NOMO-1 treated with dmso at 0.1 percent for 144 hours (cell line): ENCODE data around the gene NAALADL2.

Experiments used
- DNase-seq: peaks from one replicate; lab custom pipeline; 2025; ENCODE audit not compliant: unreplicated experiment; lab: John Stamatoyannopoulos, UW

NAALADL2 gene

DNA sequence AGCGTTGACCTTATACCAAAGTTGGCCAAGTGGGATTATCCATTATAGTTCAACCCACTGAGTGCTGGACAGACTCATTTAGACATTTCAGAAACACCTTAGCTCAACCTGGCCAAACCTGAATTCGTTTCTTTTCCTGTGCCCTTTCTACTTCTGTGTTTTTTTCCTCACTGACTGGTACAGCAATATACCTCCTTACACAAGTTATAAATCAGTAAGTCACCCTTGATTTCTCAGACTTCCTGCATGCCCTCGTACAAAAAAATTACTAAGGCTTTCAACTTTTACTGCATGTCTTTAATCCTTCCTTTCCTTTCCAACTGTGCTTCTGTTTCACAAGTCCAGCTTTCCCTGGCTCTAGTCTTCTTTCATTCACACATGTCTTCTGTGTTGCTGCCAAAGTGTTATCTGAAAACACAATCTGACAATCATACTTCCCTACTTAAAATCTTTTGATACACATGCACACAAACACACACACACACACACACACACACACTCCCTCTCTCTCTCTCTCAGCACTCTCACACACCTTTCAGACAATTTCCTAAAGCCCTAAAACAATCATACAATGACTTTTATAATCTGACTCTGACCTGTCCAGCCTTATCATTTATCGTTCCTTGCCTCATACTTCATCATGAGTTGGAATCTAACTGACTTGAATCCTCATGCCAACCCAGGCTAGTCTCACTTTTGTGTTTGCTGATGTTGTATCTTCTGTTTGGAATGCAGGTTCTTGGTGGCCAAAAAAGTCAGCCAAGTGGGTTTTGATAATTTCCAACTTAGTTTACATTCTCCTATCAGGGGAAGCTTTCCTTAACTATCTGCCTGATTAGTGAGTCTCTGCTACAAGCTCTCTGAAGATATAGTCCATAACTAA is 436.4 kb downstream of the NAALADL2 start:
- no peak for DNase-seq

DNA sequence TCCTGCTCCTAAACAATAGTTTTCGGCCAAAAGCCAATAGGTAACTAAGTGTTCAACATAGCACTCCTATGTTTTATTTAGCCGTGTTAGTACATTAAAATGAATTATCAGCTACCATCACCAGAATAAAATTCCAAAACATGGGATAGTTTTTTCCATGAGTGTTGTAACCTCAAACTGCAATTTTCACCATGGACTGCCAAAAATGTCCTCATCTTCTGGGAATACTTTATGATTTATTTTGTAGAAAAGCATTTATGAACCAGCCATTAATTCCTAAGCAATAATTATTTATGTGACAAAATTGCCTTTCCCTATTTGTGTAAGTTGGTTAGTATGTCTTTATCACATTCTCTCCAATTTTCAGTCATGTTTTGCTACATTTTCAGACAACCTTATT is 438.1 kb downstream of the NAALADL2 start:
- DNase-seq, result no peak

DNA sequence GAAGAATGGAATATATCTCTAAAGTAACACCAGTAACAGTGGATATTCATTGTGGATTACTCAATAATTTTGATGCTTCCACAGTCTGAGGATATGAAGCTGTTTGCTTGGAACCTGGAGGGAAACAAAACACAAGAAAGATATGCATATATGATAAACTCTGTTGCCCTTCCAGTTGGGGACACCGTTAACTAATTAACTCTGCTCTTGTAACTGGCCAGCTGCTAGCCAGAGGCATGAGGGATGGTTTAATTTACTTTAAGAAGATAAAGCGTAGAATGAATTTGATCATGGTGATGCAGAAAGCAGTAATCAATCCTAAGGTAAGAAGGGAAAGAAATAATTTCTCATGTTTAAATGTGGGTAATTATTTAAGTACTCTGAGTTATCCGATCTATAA is 442.6 kb downstream of the NAALADL2 start:
- no peak for DNase-seq

DNA sequence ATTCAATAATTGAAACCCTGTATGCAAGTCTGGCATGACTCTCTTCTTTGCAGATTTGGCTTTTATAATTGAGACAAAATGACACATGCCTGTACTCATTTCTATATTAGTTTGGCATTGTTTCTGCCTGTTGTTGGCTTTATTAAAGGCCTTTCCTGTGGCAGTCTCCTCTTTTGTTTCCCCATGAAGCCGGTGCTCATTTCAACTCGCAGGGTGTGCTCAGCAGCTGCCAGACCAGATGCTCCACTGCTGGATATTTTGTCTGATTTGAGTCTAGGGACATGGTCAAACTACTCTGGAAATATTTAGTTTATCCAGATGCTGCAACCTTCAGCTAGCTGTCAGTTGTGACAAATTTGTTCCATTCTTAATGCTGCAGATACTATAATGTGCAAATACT is 445.3 kb downstream of the NAALADL2 start:
- DNase-seq, result no peak

DNA sequence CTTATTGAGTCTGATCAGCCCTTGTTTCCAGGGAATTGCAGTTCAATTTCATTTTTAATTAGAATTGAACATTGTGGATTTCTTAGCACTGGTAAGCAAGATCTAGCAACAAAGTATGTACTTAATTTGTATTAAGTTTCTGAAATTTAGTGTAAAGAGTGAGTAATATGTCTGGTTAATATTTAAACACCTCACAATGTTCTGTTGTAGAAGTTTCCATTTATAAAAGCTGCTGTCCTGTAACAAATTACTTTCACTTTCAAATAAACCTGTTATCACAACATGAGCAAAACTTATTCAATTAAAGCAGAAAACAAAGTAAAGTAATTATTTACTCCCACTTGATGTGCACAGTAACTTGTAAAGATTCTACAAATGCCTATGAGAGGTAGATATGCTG is 448.5 kb downstream of the NAALADL2 start:
- DNase-seq, result no peak

DNA sequence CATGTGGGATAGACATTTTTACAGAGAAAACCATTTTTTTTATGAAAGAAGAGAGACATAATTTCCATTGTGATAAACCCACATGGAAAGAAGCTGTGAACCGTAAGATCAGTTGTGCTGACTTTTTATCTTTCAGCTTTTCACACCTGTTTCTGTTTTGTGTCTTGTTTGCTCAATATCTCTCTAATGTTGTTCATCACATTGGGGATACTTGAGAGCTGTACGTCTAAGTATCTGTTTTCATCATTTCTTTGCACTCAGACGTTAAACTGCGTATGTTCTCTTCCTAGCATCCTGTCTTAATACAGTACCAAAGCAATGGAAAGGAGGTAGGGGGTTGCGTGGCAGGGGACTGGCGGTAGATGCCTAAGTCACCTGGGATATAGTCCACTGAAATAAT is 449.0 kb downstream of the NAALADL2 start:
- DNase-seq, result no peak

DNA sequence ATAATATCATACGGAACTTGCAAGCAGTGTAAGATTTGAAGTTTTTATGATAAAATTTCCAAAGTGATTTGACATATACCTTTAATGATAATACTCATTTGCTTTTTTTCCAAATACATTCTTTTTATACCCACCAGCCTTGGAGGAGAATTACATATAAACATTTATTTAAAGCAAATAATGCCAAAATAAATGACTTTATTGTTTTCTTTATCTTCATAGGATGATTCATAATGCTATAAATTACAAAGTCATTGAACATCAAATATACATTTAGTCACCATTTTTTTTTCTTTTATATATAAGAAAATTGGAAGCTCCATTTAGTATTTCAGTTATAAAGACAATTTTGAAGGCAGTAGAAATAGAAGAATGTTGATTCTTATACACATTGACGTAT is 450.9 kb downstream of the NAALADL2 start:
- no peak for DNase-seq

DNA sequence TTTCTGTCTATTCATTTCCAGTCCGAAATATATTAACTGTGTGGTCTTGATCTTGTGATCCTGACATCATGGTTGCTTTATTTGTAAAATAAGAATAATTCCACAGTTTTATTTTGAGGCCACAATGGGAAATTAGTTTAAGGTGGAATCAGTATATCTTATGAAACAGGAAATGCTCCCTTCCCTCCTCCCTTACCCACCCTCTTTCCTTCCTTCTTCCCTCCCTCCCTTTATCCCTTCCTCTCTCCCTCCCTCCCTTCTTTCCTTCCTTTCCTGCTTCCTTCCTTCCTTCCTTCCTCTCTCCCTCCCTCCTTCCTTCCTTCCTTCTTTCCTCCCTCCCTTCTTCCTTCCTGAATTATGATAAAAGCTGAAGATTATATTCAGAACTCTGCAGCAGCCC is 452.3 kb downstream of the NAALADL2 start:
- no peak for DNase-seq

DNA sequence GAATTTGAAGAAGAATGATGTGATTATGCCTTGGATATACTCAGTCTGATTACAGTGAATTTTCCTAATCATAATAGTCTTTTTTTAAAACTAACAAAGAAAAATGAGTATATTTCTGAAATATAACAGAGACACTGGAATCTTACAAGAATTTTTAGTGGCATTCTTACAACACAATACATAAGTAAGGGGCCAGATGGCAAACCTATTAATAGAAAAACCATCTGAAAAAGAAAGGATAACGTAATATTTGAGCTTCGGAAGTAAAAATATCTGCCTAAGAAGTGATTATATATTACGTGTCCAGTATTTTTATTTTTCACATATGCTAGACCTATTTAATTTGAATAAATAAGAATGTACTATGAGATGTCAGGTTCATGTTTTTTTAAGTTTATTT is 452.8 kb downstream of the NAALADL2 start:
- no peak for DNase-seq

DNA sequence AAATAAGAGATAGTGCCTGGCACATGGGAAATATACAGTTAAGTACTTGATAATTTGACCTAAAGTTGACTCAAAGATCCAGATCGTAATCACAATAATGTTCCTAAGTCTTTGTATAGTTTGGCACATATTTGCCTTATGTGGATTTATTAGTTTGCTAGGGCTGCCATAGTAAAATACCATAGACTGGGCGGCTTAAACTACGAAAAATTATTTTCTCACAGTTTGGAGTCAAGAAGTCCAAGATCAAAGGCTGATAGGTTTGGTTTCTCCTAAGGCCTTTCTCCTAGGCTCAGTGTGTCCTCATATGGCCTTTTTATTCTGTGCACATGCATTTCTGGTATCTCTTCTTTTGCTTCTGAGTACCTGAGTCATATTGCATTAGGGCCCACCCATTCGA is 453.7 kb downstream of the NAALADL2 start:
- no peak for DNase-seq

DNA sequence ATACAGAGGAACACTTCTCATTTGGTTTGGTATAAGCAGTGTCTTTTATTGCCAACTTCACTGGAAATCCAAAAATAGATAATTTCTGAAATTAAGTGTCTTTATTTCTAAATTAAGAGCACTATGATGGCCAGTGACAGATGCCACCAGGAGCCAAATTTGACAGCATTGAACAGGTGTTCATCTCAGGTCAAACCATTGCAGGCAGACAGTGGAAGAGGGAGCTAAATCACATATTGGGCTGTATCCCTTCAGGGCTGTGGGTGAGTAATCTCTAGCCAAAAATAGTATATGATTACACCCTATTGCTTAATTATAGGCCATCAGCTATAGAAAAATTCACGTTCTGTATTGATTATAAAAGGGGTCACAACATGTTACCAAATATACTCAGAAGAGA is 457.7 kb downstream of the NAALADL2 start:
- DNase-seq, result no peak

DNA sequence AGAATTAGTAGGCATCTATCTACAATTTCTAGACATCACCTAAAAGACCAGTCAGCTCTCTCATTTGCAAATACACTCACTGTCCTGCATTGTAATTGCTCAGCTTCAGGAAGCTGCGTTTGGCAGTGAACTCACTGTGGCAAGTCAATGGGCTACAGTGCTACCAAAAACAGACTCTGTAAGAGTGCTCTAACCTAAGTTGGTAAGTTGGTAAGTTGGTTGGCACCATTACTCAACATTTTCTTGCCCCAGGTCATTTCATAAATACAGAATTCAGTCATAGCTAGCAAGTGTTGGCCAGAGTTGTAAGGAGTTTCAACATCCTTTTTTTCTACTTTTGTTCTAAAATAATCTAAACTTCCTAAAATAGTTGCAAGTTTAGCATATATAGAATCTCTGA is 466.3 kb downstream of the NAALADL2 start:
- DNase-seq, result no peak

DNA sequence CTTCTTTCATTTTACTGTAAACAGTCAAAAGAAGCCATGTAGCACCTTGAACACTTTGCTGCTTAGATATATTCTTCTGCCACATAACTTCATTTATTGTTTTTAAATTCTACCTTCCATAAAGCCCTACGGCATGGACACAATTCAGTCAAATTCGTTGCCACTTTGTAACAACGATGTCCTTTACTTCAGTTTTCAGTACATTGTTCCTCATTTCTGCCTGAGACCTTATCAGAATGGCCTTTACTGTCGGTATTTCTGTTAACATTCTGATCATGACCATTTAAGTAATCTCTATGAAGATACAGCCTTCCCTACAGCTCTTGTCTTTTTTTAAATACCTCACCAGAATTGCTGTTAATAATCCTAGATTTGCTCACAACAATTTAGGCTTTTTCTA is 466.9 kb downstream of the NAALADL2 start:
- DNase-seq, result no peak

DNA sequence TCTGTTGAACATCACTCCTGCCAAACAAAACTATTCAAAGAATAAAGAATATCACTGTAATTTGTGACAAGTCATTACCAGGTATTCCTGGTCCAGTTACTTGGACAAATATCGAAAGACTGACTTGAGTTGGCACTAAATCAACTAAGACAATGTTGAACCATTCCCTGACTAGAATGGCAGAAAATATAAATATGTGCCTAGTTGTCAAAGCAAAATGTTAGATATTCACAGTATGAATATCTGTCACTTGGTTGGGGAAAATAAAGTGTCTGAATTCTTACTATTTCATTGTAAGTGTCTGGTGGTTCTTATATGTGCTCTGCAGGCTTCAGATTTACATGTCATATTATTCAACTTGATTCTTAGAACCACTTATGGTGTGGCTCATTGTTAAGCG is 470.2 kb downstream of the NAALADL2 start:
- DNase-seq, result no peak

DNA sequence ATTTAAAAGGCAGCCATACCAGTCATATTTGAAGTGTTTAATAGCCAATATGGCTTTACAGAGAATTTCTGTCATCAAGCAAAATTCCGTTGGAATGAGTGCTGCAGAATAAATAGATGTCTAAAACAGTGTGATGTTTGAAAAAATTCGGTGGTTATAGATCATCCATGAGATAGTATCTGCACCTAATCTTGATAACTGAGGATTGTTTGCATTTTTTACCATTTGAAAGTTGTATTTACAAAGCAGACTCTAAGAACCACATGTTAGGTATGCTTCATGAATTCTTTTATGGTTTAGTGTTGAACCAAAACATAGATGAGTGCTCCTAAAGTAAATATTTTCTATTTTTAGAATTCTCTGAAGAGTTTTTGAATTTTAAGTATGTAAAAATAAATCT is 476.1 kb downstream of the NAALADL2 start:
- DNase-seq, result no peak

DNA sequence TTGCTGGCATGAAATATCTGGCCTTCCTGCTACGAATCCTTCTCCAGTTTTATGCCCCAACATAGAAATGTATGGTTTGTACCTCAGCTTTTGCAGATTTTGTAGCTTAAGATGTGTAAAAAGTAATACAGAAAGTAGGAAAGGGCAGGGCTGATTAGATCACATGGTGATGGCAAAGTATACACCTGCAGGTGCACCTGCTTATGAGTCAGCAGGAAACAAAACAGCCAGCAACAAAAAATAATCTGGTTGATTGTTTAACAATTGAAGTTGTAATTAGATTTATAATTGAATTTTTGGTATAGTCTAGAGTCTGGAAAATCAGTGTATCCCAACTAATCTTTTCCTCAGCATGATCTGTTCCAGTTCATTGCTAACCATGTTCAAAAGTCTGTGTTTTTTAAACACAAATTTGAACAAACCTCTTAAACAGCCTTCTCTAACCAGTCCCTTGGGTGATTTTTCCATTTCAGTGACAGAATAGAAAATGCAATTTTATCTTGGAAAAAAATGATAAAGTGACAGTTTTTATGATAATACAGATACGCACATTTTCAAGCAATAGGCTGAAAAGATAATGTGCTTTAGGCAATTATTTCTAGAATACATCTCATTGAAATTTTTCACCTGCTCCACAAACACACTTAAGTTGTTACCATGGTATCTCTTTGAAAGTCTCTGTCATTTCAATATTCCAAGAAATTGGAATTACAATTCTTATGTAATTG is 477.4 kb downstream of the NAALADL2 start:
- DNase-seq, result no peak

DNA sequence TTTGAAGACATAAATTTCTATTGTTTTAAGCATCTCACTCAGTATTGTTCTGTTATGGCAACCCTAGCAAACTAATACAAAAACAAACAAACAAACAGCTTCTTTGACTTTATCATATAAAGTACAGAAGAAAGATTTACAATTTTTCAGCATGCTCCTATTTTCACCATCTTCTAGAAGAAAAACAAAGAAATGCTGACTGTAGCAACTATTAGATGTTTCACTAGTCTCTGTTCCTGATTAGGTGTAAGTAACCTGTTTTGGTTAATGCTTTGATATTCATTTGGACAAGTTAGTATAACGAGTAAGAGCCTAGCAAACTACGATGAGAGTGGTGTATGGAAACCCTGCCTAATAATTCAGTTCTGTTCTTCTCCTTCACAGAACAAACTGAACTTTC is 478.5 kb downstream of the NAALADL2 start:
- no peak for DNase-seq

DNA sequence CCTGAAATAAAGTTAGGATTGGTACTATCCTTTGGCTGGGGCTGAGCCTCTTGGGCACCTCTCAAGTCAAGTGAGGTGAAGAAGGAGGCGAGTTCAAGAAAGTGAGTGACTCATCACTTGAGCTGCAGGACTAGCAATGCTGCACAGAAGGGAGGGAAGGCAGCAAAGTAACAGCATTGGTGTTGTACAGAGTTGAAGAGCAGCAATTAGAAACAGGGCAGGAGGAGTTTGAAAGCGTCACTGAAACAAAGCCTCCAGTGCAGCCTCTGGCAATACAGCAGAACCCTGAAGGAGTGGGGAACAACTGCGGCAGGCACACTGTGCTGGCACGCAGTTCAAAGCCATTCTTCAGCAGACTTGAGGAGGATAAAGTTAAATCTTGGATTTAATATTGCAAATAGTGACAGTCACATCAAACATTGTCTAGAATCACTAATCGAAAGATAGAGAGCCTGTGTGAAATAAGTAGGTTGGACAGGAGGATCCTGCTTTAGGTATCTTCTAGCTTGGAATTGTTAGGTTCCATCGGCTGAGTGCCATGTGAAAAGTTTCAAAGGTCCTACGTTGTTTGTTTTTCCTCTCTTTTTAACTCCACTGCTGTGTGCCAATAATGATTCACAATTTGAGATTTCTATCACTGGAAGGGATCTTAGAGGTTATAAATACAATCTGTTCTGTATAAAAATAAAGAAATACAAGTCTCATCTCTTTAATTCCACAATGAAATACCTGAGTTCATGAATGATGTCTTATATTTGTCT is 479.8 kb downstream of the NAALADL2 start:
- no peak for DNase-seq

DNA sequence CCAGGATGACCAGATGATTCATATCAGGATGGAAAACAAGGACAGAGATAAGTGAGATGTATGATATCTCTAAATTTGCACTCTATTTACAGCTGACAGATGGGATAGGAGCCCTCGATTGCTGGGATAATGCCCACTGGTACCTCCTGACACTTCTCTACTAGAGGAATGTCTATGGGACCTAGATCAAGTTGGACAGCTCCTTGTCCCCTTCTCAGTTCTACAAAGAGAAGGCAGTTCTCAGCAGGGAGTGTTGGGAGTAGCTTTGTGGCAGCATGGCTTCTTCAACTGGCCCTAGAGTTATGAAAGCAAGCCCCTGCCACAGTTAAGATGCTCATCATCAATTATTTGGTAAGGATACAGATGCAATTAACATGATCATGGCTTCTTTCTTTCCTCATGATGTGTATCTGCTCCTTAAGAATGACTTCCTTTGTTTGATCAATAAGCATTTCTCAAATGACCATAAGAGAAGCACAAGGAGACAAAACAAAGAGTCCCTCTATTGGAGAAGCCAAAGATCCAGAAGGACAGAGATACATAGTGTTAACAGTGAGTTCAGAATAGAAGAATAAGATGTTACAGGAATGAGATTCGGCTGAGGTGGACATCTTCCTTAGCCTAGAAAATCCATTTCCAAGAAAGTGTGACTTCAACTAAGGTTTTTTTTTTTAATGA is 481.3 kb downstream of the NAALADL2 start:
- no peak for DNase-seq

DNA sequence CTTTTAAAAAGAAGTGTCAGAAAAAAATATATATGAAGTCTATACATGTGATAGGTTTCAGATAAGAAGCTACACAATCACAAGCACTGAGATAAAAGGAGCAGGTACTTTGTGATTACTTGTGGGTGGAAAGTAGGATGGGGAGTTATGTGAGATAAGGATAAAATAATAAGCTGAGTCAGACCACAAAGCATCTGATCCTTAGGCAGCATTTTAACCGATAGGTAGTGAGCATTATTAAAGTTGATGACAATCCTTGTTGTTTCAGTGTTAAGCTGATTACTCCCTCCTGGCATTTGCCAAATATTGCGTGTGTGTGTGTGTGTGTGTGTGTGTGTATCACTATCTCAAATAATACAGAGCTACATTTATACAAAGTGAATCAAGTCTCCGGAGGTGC is 483.1 kb downstream of the NAALADL2 start:
- no peak for DNase-seq

DNA sequence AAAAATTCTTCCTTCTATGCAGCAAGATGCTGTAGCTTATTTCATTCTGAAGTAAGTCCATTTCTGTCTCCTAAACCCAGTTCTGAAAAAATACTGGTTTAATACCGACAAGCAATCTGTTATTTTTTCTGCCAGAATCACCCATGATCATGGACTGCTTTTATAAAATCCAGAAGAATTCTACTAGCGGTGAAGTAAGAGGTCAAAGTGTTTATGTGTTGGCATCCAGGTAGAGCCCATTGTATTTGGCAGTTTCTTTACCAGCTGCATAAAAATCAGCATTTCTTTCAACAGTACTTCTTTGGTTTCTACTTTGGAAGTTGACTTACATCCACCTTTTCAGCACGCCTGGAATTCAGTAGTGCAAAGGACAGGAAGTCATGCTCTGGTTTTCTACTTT is 484.8 kb downstream of the NAALADL2 start:
- DNase-seq, result no peak
